ENCODE data around the gene TBC1D26.

GRCh38 chr17:15777717-15778116, 45.6 kb downstream of the TBC1D26 start:
- TF ChIP-seq POLR2A (IDR thresholded peaks at IDR 0.05) (no peak), CTCF (IDR thresholded peaks at IDR 0.05) (no peak), POLR2AphosphoS5 (IDR thresholded peaks at IDR 0.05) (no peak), EP300 (IDR thresholded peaks at IDR 0.05) (no peak)

All from suprapubic skin (tissue), 4 donors.